ENCODE data around the gene SART3. TPM values are rescaled to one million over a fixed set of nuclear protein-coding genes. Genes with fewer than 3 reads are reported as not detected.
A peak's percentile ranks its signal among the peaks of the same experiment; 100 is the strongest.

The SART3 gene
- polyA plus RNA-seq, 1 experiment = 23.1 TPM

DNA sequence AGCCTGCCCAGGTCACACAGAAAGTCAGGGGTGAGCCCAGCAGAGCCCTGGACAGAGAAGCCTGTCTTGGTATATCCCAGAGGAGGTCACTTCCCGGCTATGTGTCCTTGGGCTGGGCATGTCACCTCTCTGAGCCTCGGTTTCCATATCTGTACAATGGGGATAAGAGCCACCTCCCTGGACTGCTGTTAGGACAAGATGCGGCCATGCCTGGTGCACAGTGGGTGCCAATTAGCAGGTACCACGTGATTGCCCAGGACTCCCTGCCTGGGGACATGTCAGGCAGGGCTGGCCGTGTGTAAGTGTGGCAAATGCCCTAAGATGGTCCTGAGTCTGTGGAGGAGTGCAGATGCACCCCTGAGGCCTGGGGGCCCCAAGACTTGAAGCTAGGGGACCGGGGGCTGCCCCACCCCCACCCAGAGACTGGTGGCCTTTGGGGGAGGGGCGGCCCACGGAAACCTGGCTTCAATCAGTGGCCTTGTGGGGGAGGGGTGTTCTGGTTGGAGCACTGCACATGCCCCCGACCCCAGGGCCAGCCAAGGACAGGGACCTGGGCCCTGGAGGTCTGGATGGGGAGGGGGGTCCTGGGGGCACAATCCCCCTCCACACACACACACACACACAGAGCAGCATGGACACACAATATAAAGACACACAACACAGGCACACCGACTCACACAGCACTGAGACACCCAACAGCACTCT lies 36.0 kb upstream of the SART3 start:
- no peak for DNase-seq (ENCODE audit: low read depth)
- Histone ChIP-seq H3K4me3 (ENCODE audit: low read depth, low read length) (peak overlapping the region; percentile 62), H3K36me3 (ENCODE audit: control insufficient read depth, insufficient read depth, low read length) (peaks cover 2% of the 10 kb centered on the region; the same call in 1 of the 2 replicates), H3K27me3 (ENCODE audit: control insufficient read depth, insufficient read depth, low read length) (no peaks in the 10 kb centered on the region)
- ChIA-PET CTCF (interaction anchor here (1.5 to 3.0 kb wide), 3 partner anchors 21 to 27 kb away, joined by 3 to 16 read pairs (median 5); no protein-coding TSS in a partner anchor), POLR2A (no interaction called here)
- TF ChIP-seq, protein P1, sequence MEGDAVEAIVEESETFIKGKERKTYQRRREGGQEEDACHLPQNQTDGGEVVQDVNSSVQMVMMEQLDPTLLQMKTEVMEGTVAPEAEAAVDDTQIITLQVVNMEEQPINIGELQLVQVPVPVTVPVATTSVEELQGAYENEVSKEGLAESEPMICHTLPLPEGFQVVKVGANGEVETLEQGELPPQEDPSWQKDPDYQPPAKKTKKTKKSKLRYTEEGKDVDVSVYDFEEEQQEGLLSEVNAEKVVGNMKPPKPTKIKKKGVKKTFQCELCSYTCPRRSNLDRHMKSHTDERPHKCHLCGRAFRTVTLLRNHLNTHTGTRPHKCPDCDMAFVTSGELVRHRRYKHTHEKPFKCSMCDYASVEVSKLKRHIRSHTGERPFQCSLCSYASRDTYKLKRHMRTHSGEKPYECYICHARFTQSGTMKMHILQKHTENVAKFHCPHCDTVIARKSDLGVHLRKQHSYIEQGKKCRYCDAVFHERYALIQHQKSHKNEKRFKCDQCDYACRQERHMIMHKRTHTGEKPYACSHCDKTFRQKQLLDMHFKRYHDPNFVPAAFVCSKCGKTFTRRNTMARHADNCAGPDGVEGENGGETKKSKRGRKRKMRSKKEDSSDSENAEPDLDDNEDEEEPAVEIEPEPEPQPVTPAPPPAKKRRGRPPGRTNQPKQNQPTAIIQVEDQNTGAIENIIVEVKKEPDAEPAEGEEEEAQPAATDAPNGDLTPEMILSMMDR (IDR thresholded peaks at IDR 0.05; ENCODE audit: insufficient read depth, low read depth, low read length) = no peak

DNA sequence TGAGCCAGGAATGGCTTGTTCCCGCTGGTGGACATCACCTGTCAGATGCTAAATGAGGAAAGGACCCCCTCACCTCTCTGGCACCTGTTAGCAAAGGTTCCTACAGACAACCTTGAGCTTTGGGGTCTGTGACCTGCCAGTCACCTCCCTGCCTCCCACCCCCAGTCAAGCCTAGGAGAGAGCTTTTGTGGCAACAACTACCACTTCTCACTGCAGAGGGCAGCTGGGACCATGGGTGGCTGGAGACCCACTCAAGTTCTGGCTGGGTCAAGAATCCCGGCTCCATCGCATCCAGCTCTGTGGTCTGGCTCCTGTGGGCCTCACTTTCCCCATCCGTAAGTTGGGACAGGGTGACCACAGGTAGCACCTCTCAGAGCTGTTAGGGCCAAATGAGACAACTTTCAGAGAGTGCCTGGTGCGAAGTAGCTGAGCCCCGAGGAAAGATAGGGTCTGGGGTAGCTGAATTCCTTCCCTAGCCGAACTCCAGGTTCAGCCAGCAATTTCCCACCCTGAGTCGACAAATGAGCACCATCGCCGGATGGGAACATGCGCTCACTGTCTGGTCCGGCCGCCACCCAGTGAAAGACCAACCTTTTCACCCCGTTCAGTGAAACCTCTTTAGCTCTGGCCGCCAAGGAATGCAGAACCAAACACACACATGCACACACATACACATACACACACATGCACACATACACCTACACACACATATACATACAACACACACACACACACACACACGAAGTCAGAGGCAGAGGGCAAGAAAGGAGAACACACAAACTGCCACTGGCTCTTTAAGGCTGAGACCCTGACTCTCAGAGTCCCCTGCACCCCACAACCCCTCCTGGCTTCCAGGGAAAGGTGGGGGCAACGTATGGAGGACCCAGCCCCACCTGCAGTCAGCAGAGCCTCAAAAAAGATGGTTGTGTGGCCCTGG lies 35.0 kb upstream of the SART3 start:
- ChIA-PET POLR2A (interaction anchor here (0.6 to 0.7 kb wide), 2 partner anchors 14 to 28 kb away, joined by 3 read pairs; no protein-coding TSS in a partner anchor), CTCF (interaction anchor here (1.1 to 3.0 kb wide), 2 partner anchors 22 to 25 kb away, joined by 4 to 16 read pairs; no protein-coding TSS in a partner anchor)
- no peak for DNase-seq (ENCODE audit: low read depth)
- H3K36me3 ChIP-seq (ENCODE audit: control insufficient read depth, insufficient read depth, low read length) = peaks cover 4% of the 10 kb centered on the region; the same call in 1 of the 2 replicates
- H3K27me3 ChIP-seq (ENCODE audit: control insufficient read depth, insufficient read depth, low read length) = no peaks in the 10 kb centered on the region
- TF ChIP-seq, protein P1 (IDR thresholded peaks at IDR 0.05; ENCODE audit: insufficient read depth, low read depth, low read length) = no peak
- peak overlapping the region; percentile 62 for H3K4me3 ChIP-seq (ENCODE audit: low read depth, low read length)

DNA sequence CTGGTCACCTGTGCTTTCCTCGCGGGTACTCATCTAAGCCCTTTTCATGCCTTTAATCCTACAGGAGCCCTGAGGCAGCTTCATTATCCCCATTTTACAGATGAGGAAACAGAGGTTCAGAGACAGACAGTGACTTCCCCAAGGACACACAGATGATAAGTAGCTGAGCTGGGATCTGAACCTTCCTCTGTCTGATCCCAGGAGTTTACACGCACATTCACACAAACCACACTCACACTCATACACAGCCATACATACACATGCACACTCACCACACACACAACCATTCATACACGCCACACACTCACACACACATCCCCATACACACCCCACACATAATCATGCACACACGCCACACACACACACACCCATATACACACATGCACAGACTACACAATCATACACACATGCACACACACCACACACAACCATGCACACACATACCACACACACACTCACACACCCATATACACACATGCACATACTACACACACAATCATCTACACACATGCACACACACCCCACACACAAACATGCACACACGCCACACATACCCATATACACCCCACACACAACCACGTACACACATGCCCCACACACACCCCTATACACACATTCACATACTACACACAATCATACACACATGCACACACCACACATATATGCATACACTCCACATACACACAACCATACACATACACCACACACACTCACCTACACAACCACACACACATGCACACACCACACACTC lies 34.2 kb upstream of the SART3 start:
- CTCF ChIA-PET = interaction anchor here (1.1 to 3.0 kb wide), 2 partner anchors 23 to 24 kb away, joined by 4 to 16 read pairs; no protein-coding TSS in a partner anchor
- TF ChIP-seq, protein P1 (IDR thresholded peaks at IDR 0.05; ENCODE audit: insufficient read depth, low read depth, low read length) = no peak
- H3K36me3 ChIP-seq (ENCODE audit: control insufficient read depth, insufficient read depth, low read length) = peaks cover 4% of the 10 kb centered on the region; the same call in 1 of the 2 replicates
- no peak for DNase-seq (ENCODE audit: low read depth)
- no peaks in the 10 kb centered on the region for H3K27me3 ChIP-seq (ENCODE audit: control insufficient read depth, insufficient read depth, low read length)
- H3K4me3 ChIP-seq (ENCODE audit: low read depth, low read length) = peak overlapping the region; percentile 62
- POLR2A ChIA-PET = interaction anchor here (0.6 to 0.7 kb wide), 2 partner anchors 14 to 27 kb away, joined by 3 read pairs; no protein-coding TSS in a partner anchor

DNA sequence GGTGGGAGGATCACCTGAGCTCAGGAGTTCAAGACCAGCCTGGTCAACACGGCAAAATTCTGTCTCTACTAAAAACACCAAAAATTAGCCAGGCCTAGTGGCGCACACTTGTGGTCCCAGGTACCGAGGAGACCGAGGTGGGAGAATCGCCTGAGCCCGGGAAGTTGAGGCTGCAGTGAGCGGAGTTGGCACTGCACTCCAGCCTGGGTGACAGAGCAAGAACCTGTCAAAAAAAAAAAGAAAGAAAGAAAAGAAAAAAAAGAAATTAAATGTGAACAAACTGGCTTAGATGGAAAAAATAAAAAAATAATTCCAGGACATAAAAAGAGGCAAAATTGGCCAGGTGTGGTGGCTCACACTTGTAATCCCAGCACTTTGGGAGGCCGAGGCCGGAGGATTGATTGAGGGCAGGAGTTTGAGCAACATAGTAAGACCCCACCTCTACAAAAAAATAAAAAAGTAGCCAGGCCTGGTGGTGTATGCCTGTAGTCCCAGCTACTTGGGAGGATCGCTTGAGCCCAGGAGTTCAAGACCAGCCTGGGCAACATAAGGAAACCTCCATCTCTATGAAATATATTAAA lies 33.4 kb upstream of the SART3 start:
- ChIA-PET POLR2A (no interaction called here), CTCF (interaction anchor here (1.6 to 3.0 kb wide), 2 partner anchors 24 kb away, joined by 7 to 16 read pairs; no protein-coding TSS in a partner anchor)
- no peaks in the 10 kb centered on the region for H3K27me3 ChIP-seq (ENCODE audit: control insufficient read depth, insufficient read depth, low read length)
- peaks cover 4% of the 10 kb centered on the region; the same call in 1 of the 2 replicates for H3K36me3 ChIP-seq (ENCODE audit: control insufficient read depth, insufficient read depth, low read length)
- no peak for DNase-seq (ENCODE audit: low read depth)
- no peak overlapping the region for H3K4me3 ChIP-seq (ENCODE audit: low read depth, low read length)
- TF ChIP-seq, protein P1 (IDR thresholded peaks at IDR 0.05; ENCODE audit: insufficient read depth, low read depth, low read length) = no peak
